Activated CD8-positive, alpha-beta memory T cell treated with anti-CD3 and anti-CD28 coated beads, Interleukin-2, amount 50 U/mL, for 24 hours (primary cell): ENCODE data around the gene PPP2R2D.

Experiments used
- DNase-seq: peaks from one replicate; pipeline ENCODE4 v3.0.0-alpha.2; 2020; ENCODE audit errors: extremely low read depth

PPP2R2D gene

DNA sequence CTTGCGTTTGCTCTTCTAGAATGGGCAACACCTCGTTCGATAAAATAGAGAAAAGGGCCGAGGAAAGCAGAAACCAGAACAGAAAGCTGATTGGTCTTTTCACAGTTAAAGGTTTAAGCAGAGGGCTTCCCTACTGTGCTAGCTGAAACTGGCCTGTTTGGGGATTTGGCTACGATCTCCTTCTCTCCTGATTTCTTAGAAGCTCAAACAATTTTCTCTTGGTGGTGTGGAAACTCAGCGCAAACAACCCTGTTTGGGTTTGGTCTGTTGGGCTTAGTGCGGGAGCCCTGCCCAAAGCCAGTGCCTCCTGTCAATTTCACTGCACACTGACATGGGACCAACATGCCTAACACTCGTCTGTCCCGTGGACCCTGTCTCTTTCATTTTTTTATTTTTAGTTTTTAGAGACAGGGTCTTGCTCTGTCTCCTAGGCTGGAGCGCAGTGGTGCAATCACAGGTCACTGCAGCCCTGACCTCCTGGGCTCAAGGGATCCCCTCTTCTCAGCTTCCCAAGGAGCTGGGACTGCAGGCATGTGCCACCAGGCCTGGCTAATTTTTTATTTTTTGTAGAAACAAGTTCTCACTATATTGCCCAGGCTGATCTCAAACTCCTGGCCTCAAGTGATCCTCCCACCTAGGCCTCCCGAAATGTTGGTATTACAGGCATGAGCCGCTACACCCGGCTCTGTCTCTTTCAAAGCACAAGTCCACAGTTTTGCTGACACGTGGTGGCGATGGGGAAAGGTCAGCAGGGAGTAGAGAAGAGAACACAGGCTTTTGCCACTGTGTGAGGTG, 97.4 kb downstream of the PPP2R2D start:
- no peak for DNase-seq

DNA sequence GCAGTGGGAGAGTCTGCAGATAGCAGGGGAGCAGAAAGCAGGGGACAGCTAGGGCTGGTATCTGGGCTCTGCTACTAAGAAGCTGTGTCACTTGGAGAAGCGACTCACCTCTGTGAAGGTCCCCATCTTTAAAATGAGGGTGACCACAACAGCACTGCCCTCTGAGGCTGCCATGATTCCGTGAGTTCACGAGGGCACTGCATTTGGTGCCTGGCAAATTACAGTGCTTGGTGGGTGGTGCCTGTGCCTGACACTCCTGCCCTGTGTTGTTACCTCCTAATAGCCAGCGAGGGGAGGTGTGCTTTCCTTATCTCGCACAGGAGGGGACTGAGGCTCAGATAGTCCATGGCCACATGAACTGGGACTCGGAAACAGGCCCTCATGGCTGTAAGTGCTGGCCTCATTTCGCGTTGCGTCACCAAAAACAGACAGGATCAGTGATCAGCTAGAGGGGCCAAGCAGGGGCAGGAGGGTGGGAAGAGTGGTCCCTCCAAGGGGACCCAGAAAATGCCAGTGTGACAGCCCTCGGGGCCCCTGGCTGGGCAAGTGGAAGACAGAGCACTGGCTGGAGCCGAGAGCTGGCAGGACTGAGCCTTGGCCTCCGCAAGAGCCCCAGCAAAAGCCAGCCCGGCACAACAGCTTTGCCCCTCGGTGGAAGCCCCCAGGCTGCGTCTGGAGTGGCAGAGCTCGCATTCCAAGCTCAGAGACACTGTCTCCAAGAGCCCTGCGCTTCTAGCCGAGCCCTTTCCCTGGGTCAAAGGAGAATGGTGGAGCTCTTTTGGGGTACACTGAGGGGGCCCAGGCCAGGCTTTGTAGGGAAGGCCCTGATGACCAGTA, 98.3 kb downstream of the PPP2R2D start:
- DNase-seq, result no peak

DNA sequence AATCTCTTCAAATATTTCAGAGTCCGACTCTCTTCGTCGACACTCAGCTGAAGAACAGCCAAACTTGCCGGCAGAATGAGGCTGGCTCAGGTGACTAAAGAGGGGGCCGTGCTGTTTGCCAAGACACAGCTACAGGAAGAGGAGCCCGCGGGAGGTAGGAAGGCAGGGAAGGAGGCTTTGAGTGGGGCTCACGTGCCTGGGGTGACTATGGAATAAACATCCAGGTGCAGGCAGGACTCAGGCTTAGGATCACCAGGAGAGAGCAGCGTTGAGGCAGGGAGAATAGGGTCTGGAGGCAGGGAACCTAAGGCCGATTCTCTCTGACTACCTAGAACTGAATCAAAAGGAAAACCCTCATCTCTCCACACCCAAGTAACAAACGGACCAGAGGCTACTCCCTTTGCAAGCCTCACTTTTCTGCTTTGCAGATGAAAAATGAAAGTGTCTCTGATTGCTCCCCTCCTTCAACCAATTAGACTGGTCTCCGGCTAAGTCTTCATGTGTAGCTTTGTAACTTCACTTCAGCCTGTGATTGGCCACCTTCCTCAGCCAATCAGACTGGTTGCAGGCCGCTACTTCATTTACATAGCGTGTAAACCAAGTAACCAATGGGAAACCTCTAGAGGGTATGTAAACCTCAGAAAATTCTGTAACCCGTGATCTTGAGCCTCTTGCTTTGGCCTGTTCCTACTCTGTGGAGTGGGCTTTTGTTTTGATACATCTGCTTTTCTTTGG, 100.6 kb downstream of the PPP2R2D start:
- DNase-seq, result no peak

DNA sequence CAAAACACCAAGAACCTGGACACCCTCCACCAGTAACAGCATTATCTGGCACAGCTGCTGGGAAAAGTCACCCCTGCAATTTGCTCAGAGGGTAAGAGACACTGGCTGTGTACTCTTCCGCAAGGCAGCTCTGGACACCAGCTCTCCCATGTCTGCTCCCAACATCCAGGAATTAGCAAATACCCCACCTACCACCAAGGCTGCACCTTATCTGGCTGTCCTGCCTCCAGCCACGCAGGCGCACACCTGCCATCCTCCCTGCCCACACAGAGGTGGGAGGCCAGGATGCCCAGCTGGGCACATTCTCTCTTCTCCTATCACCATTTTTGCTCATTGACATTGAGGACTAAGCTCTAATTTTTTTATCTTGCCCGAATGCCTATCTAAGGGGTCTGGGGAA, 101.2 kb downstream of the PPP2R2D start:
- no peak for DNase-seq

DNA sequence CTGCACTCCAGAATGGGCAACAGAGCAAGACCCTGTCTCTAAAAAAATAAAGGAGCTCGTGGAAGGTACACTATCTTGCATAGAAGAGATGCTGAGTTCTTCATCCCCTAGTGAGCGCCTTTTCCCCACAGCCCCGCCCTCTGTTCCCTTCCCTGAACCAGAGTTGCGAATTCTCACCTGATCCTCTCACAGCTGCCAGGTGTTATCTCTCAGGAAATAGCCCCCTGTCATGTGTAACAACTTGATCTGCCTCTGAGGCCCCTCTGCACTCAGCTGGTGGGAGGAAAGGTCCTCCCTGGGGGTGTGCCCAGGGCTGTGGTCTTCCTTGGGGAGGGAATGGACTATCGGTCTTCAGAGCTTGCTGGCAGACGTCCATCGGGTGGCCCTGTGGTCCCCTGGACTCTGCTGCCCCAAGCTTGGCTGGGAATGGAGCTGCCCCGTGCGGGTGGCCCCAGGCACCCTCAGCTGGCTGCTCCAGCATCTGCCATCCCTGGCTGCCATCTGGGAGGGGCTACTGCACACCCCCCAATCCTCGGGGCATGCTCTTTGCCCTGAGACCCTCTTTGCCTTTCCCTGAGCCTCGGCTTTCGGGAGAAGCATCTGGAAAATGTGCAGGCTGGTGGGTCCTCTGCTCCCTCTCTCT, 102.6 kb downstream of the PPP2R2D start:
- no peak for DNase-seq

DNA sequence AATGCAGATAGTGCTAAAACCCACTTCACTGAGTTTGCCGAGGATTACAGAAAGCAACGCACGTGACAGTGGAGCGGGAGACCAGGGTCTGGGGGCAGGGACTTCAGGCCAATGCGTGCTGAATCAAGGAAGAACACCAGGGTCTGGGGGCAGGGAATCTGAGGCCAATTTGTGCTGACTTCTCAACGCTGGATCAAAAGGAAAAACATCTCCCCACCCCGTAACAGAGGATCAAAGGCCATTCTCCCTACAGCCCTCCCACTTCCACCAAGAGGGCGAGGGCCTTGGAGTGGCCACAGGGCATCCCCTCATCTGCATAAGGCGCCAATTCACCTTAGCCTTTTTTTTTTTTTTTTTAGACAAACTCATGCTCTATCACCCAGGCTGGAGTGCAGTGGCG, 103.2 kb downstream of the PPP2R2D start:
- no peak for DNase-seq

DNA sequence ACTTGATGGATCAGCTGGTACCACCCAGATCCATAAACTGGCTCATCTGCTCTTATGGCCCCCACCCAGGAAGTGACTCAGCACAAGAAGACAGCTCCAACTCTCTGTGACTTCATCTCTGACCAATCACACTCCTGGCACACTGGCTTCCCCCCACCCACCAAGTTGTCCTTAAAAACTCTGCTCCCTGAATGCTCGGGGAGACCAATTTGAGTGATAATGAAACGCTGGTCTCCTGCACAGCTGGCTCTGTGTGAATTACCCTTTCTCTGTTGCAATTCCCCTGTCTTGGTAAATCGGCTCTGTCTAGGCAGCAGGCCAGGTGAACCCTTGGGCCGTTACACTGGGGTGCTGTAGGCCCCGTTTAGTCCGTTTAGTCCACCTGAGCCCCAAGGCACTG, 104.3 kb downstream of the PPP2R2D start:
- DNase-seq, result no peak

DNA sequence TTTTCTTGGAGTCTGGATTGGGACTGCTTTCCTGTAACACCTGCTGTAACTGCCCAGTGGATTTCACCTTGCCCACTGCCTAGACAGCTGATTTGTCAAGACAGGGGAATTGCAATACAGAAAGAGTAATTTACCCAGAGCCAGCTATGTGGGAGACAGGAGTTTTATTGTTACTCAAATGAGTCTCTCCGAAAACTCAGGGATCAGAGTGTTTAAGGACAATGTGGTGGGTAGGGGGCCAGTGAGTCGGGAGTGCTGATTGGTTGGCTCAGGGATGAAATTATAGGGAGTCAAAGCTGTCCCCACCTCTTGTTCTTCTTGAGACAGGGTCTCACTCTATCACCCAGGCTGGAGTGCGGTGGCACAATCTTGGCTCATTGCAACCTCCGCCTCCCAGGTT, 106.2 kb downstream of the PPP2R2D start:
- DNase-seq, result no peak

DNA sequence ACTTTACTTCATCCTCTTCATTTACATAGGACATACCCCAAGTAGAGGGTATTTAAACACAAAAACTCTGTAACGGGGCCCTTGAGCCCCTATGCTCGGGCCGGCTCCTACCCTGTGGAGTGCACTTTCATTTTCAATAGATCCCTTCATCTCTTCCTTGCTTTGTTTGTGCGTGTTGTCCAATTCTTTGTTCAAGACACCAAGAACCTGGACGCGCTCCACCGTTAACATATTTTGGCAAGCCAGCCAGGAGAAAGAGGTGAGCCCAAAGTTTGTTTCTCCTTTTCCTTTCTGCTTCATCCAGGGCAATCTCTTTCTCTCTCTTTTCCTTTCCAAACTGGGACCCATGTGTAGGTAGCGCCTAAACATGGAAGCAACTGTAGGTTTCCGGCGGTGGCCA, 106.9 kb downstream of the PPP2R2D start:
- no peak for DNase-seq
